OCI-M1 (cell line): ENCODE measurements around the gene FEZ2.

ENCODE experiments used
- DNase-seq: peaks from one replicate; lab custom pipeline; 2025; lab: John Stamatoyannopoulos, UW

The FEZ2 gene

GRCh38 chr2:36587101-36587500, 10.9 kb downstream of the FEZ2 start:
- DNase-seq, result no peak

- no peak for DNase-seq
Observed at GRCh38 chr2:36586672-36587071, 11.3 kb downstream of the FEZ2 start.

GRCh38 chr2:36584148-36584794, 13.7 kb downstream of the FEZ2 start:
- DNase-seq, result no peak

DNA sequence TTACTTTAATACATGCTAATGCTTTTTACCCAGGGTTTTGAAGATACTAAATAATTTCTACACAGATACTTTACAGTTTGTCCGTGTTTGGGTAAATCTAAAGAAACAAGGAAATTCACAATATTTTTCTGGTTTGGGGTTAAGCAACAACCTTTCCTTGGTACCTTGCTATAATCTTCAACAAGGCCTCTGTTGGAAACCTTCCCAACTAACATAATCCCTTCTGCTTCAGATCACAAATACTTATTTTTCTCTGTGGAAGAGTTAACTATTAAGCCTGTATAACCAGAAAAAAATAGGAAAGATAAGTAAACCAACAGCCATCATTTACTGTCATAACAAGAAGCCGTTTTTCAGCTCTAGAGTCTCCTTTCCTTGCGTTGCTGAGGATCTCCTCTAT, 15.0 kb downstream of the FEZ2 start:
- no peak for DNase-seq

DNA sequence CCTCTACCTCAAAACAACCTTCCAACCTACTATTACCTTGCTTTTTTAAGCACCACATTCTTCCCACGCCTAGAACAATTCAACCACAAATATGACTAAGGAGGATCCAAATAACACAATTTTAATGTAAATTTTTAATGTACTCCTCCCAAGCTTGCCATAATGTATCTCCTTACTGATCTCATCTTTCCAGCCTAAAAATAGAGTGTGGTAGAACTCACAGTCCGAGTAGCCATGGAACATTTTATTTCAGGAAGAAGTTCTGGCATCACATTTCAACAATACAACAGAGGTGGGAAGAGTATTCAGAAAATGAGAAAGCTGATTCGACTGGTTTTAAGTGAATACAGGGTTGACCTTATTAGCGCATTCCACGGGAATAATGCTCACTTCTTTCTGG, 15.4 kb downstream of the FEZ2 start:
- no peak for DNase-seq

DNA sequence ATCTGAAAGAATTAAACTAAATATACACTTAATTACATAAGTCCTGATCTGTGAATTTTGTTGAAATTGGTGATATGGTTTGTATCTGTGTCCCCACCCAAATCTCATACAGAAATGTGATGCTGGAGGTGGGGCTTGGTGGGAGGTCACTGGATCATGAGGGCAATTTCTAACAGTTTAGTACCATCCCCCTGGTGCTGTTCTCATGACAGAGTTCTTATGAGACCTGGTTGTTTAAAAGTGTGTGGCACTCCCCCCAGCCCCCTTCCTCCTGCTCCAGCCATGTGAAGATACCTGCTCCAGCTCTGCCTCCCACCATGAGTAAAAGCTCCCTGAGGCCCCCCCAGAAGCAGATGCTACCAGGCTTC, 18.7 kb downstream of the FEZ2 start:
- DNase-seq, result no peak

- DNase-seq, result no peak
Observed at GRCh38 chr2:36578343-36579296, 19.3 kb downstream of the FEZ2 start.

GRCh38 chr2:36577884-36578283, 20.1 kb downstream of the FEZ2 start:
- no peak for DNase-seq

- no peak for DNase-seq
Observed at GRCh38 chr2:36574560-36574959, 23.4 kb downstream of the FEZ2 start.

DNA sequence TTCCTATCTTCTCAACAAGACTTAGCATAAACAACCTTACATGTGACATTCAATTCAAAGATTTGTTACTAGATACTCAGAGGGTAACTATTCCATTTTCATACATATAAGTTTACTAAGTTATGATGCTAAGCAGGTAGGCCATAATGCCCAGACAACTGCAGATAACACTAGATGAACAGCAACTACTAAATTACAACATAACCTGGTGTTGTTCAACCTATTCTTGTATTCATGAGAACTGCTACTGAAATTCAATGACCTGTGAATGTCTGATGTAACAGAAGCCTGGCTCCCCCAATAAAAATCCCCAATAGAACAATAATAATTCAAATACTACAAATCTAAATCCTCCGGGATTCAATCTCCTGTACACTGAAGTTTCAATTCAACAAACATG, 24.8 kb downstream of the FEZ2 start:
- DNase-seq, result no peak

DNA sequence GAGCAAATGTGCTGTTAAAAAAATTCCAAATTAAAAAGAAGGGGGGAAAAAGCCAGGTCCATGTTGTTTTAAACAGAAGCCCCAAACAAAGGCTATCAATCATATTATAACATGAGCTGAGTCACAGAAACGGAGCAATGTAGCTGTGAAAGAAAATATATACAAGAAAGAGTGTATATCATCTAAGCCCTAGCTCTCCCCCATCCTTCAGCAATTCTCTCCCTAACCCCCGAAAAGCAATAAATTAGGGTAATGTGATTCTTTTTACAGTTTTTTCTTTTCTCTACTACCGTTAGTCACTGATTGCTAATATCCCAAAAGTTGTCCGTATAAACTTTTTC, 25.3 kb downstream of the FEZ2 start:
- DNase-seq, result no peak

DNA sequence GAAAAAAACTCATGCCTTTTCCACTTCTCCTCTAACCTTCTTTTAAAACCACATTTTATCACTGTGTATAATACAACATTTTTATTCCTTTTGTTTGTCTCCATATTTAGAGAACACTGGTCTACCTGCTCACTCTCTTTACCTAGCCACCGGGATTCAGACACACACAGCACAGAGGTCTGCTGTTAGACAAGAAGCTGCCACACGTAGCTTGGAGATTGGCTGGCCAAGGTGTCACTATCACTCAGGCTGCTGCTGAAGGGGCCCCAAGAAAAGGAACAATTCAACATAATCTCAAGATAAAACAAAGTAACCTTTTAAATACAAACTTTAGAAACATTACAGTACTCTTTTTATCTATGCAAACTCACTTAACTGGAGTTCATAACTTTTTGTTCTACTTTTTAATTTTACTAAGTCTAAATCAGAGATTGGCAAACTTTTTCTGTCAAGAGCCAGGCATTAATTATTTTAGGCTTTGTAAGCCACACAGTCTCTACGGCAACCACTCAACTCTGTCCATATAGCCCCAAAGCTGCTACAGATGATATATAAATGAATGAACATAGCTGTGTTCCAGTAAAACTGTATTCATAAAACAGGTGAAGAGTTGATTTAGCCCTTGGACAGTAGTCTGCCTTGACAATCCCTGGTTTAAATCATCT, 25.8 kb downstream of the FEZ2 start:
- DNase-seq, result no peak

DNA sequence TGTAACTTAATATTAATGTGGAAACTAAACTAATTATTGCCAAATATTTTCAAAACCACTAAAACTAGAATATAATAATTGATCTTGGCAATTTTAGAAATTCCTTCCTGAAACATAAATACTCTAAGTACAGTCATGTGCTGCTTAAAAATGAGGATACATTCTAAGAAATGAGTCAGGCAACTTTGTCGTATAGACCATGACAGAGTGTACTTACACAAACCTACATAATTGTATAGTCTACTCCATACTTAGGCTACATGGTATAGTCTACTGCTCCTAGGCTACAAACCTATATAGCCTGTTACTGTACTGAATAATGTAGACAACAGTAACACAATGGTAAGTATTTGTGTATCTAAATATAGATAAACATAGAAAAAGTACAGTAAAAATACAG, 27.6 kb downstream of the FEZ2 start:
- no peak for DNase-seq

DNA sequence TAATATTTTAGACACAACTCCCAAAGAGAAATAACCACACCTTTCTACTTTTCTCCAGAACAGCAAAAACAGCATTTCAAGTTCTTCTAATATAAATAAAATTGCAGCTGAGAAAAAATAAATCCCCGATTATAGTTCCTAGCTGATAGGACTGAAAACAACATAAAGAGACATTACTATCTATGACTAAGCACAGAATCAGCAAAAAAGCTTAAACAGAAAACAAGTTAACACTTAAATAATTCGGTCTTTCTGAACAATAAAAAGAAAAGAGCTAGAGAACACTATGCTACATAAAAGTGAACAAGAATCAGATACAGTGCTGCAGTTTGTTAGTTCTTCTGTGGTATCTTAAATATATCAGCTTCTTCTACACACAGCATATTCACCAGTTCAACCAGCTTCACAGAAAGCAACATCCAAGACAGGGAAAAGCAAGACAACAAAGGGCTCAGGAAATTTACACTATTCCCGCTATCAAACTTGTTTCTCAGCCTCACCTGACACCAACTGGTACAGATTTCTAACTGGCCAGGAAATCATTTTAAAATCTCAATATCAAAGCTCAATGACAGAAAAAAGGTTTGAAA, 28.6 kb downstream of the FEZ2 start:
- DNase-seq, result no peak

DNA sequence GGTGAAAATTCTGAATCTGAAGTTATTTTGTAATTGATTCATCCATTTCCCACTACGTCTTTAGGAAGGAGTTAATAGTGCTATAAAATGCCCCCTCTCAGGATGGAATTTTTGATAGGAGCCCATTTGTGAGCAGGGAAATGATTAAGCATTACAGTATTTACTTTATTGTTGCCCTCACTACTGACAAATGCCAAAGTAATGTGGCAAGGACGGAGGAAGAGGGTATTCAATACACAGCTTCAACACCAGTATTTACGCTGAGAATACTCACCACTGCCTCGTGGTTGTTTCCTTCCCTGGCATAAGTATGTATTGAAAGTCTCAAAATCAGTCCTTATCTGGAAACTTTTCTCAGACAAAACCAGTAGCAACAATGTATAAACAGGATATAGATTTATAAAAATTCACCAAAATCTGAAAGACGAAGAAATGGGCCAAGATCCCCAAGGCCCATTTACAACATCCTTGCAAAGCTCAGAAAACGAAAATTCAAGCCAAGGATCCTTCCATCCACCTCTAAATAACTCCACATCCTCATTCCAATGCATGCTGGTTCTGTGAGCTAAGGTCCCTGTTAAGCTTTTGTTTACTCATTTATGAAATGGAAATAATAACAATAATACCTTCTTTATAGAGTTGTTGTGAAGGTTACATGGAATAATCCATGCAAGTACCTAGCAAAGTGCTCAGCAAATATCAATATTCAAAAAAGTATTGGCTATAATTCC, 29.3 kb downstream of the FEZ2 start:
- DNase-seq, result no peak

DNA sequence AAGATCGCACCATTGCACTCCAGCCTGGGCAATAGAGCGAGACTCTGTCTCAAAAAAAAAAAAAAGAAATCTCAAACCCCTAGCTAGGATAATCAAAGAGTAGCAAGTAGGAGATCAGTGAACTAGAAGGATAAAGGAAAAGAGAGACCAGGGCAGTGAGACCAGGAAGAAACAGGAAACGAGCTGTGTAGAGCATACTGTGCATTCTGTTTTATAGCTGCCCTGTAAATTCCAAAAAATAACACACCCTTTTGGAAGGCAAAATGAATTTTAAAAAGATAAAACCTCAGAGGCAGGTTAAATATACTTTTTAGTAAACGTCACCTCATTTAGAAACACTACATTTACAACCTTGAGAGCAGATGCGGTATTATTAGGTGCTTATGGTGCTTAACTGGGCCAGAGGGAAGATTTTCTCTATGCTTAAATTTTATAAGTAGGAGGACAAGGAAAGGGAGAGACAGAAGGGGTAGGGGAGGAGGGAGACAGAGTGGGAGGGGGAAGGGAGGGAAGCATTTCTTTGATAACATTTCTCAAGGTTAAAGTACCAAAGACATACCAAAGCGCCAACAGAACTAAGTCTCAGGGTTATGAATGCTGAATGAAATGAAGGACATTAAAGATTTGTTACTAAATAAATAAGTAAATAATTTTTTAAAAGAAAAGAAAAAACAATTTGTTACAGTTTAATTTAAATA, 30.1 kb downstream of the FEZ2 start:
- no peak for DNase-seq

- DNase-seq, result no peak
Observed at GRCh38 chr2:36566887-36567286, 31.1 kb downstream of the FEZ2 start.

DNA sequence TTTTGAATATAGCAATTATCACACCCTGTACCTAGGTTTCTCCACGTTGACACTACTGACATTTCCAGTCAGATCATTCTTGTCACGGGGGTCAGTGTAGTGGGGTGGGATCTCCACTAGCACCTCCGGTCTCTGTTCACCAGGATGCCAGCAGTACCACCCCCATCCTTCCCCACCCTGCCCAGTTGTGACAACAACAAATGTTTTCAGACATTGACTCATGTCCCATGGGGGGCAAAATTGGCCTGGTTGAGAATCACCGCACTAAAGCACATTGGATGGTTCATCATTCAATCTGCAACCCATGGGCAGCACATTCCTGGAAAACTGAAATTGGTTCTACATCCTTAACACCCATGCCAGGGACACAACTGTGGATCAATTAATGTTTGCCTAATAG, 32.3 kb downstream of the FEZ2 start:
- no peak for DNase-seq

GRCh38 chr2:36564377-36564930, 33.5 kb downstream of the FEZ2 start:
- no peak for DNase-seq

DNA sequence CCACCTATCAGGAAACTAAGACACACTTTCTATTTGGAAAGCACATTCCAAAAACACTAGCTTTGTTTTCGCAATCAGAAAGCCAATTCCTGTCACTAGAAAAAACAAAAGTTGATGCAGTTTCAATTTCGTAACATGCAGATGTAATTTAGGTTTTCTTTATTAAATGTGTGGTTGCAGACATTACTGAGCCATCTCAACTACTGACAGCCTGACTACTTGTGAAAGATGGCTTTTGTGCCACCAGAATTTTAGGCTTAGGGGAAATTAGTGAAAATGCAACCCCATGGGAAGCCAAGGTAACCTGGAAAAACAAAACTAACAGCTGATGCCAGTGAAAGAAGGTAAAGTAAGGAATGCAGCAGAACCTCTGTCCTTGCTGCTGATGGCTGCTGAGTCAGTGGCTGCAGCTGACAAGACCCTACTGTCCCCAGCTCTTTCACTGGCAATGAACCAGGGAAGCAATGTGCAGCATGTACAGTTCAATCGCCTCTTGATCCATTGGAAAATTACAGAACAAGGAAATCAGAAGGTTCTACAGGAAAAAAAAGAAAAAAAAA, 34.9 kb downstream of the FEZ2 start:
- DNase-seq, result no peak

DNA sequence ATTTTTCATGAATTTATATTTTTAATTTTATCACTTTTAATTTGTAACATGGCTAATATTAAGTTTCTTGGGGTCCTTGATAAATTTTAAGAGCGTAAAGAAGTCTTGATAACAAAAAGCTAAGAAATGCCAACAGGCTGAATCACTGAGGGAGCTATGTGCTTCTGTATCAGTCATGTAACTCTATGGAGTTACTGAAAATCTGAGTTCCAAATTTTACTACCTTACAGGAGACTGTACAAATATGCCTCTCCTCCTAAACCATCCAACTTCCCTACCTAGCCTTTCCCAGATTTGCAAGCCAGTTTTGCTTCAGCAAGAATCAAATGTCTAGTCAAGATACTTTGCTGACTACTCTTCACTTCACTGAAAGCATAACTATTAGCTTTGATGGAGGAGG, 35.7 kb downstream of the FEZ2 start:
- DNase-seq, result no peak
